GM23338 (cell line): Measurements from ENCODE around the gene CPNE5. TPM values are rescaled to one million over a fixed set of nuclear protein-coding genes. Genes with fewer than 3 reads are reported as not detected.

Source experiments
- ATAC-seq: fragments of 200-7000 bp; cut with Tn5 transposase; 3 replicates; pipeline ENCODE4 v1.9.1; 2020
- DNase-seq: peaks from one replicate; pipeline ENCODE4 v3.0.0-alpha.2; 2015; ENCODE audit warnings: low spot score
- H2AFZ ChIP-seq: fragments of 200-600 bp; sonication (generic); 2 replicates; pipeline ENCODE4 v1.8.0; 2016; ENCODE audit warnings: antibody characterized with exemption, mild to moderate bottlenecking, moderate library complexity
- H3F3A ChIP-seq: fragments of 200-600 bp; sonication (generic); replicated peaks from 2 replicates; pipeline ENCODE4 v1.8.0; 2017; ENCODE audit warnings: antibody characterized with exemption, mixed run types, low read depth
- H3K27ac ChIP-seq: fragments of 200-600 bp; sonication (generic); 2 replicates; pipeline ENCODE4 v1.6.1; 2016; ENCODE audit warnings: low read depth
- H3K27me3 ChIP-seq: fragments of 200-600 bp; sonication (generic); 2 replicates; pipeline ENCODE4 v1.8.0; 2016; ENCODE audit warnings: mild to moderate bottlenecking, mixed run types, moderate library complexity; ENCODE audit not compliant: insufficient read depth
- H3K36me3 ChIP-seq: fragments of 200-600 bp; sonication (generic); 2 replicates; pipeline ENCODE4 v1.8.0; 2016; ENCODE audit warnings: mild to moderate bottlenecking; ENCODE audit not compliant: insufficient read depth
- H3K4me1 ChIP-seq: fragments of 200-600 bp; sonication (generic); 2 replicates; pipeline ENCODE4 v1.8.0; 2016; ENCODE audit warnings: mild to moderate bottlenecking, moderate library complexity; ENCODE audit not compliant: insufficient read depth
- H3K4me2 ChIP-seq: fragments of 200-600 bp; sonication (generic); 2 replicates; pipeline ENCODE4 v1.7.1; 2017; ENCODE audit warnings: mixed run types
- H3K4me3 ChIP-seq: fragments of 200-600 bp; sonication (generic); 2 replicates; pipeline ENCODE4 v1.6.1; 2016; ENCODE audit warnings: mixed run types
- H3K79me2 ChIP-seq: fragments of 200-600 bp; sonication (generic); replicated peaks from 2 replicates; pipeline ENCODE4 v1.8.0; 2017; ENCODE audit warnings: mild to moderate bottlenecking; ENCODE audit not compliant: insufficient read depth
- H3K9me2 ChIP-seq: fragments of 200-600 bp; sonication (generic); 2 replicates; pipeline ENCODE4 v1.8.0; 2017; ENCODE audit not compliant: insufficient read depth
- H4K20me1 ChIP-seq: fragments of 200-600 bp; sonication (generic); replicated peaks from 2 replicates; pipeline ENCODE4 v1.8.0; 2017; ENCODE audit warnings: mild to moderate bottlenecking; ENCODE audit not compliant: insufficient read depth
- H3K27ac Mint-ChIP-seq: 2 replicates; pipeline ENCODE4 v1.8.0; 2020; ENCODE audit warnings: inconsistent platforms, mild to moderate bottlenecking, moderate library complexity, mixed read lengths
- H3K27me3 Mint-ChIP-seq: 3 replicates; pipeline ENCODE4 v1.8.0; 2022; ENCODE audit warnings: low read depth, mild to moderate bottlenecking, moderate library complexity, mixed read lengths, inconsistent platforms; ENCODE audit not compliant: insufficient read depth, poor library complexity
- H3K36me3 Mint-ChIP-seq: 3 replicates; pipeline ENCODE4 v1.8.0; 2021; ENCODE audit warnings: low read depth, mild to moderate bottlenecking, inconsistent platforms, moderate library complexity, mixed read lengths
- H3K4me1 Mint-ChIP-seq: 3 replicates; pipeline ENCODE4 v1.8.0; 2020; ENCODE audit warnings: mild to moderate bottlenecking, inconsistent platforms, mixed read lengths
- H3K4me3 Mint-ChIP-seq: 3 replicates; pipeline ENCODE4 v1.8.0; 2021; ENCODE audit warnings: moderate library complexity, mild to moderate bottlenecking, inconsistent platforms, mixed read lengths
- H3K9me3 Mint-ChIP-seq: 3 replicates; pipeline ENCODE4 v1.8.0; 2020; ENCODE audit warnings: moderate library complexity, mild to moderate bottlenecking, inconsistent platforms, mixed read lengths
- EZH2phosphoT487 ChIP-seq: fragments of 200-600 bp; sonication (generic); IDR thresholded peaks from one replicate; pipeline ENCODE4 v1.8.1; 2018; ENCODE audit warnings: antibody characterized with exemption; ENCODE audit not compliant: unreplicated experiment
- JUNB ChIP-seq: IDR thresholded peaks from one replicate; pipeline ENCODE4 v1.6.1; 2016; ENCODE audit warnings: antibody characterized with exemption; ENCODE audit not compliant: unreplicated experiment
- NANOG ChIP-seq: IDR thresholded peaks from 2 replicates; pipeline ENCODE4 v1.6.1; 2016; ENCODE audit warnings: antibody characterized with exemption, borderline replicate concordance
- STAT1 ChIP-seq: IDR thresholded peaks from one replicate; pipeline ENCODE4 v1.6.1; 2016; ENCODE audit warnings: antibody characterized with exemption; ENCODE audit not compliant: unreplicated experiment
- ZNF114 ChIP-seq: fragments of 250-450 bp; sonication (Bioruptor Pico); IDR thresholded peaks from 2 replicates; pipeline ENCODE4 v1.5.0; 2020; ENCODE audit warnings: mild to moderate bottlenecking, moderate library complexity
- ZNF331 ChIP-seq: fragments of 250-450 bp; sonication (Bioruptor Pico); IDR thresholded peaks from 2 replicates; pipeline ENCODE4 v1.5.0; 2020; ENCODE audit warnings: low read depth, mild to moderate bottlenecking, moderate library complexity
- polyA plus RNA-seq: library from polyadenylated mRNA; unstranded; fragments of >200 nt; fragmentation: Nextera tagmentation; extraction: Ambion mirVana; gene quantifications from 2 replicates; pipeline ENCODE4 v1.2.1, GENCODE V29; 2016
- total RNA-seq: library from RNA; depleted of rRNA; stranded (reverse); fragments of >200 nt; shearing (Covaris generic); gene quantifications from 2 replicates; pipeline ENCODE4 v1.2.3, GENCODE V29; 2014
- TF ChIP-seq, protein P1 (sequence below): IDR thresholded peaks from one replicate; pipeline ENCODE4 v1.6.1; 2018; ENCODE audit warnings: antibody characterized with exemption; ENCODE audit not compliant: unreplicated experiment
- TF ChIP-seq, protein P2 (sequence below), 2 experiments: fragments of 200-600 bp in 1 of 2; sonication (generic) in 1 of 2; conservative IDR thresholded peaks; 2 replicates each; pipeline versions ENCODE4 v1.5.1 to v1.6.1; 2016 to 2017; ENCODE audit warnings: antibody characterized with exemption in 2 of 2, low read depth in 2 of 2, mild to moderate bottlenecking in 2 of 2, moderate library complexity in 1 of 2

Gene CPNE5
- total and polyA plus RNA-seq, 2 experiments from 2014 or later: 0.14 to 0.42 TPM

DNA sequence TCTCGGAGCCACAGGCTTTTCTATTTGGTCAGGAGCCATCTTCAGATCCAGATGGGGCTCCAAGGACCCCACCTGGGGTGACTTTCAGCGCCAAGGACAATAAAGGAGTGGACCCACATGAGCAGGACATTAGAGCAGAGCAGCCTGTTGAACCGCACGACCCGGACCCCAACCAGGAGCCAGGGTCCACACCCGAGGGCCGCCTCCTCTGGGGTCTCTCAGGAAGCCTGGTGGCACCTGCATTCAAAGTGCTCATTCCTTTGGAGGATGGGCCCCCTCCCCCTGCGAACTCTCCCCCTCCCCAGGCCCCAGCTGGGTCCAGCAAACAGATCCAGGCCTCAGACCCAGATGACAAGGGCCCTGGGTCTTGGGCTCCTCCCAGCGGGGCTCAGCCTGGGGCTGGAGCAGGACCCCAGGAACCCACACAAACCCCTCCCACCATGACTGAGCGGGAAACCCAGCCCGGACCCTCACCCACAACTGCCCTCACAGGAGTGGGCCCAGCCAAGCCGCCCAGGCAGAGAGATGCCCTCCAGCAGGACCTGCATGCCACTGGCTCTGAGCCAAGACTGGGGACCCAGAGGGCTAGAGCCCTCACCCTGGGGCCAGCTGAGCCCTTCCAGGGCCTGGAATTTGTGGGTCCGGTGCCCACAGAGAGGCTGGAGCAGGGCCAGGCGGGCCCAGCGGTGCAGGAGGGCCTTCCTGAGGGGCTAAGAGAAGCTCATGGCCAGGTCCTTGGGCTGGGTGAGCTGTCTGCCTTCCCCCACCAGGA, 117.7 kb downstream of the CPNE5 start:
- no peaks in the 10 kb centered on the region for H3K9me3 Mint-ChIP-seq
- DNase-seq: no peak
- no peak overlapping the region for H3K4me3 Mint-ChIP-seq
- H2AFZ ChIP-seq: no peak overlapping the region
- no peaks in the 10 kb centered on the region for H3K27me3 ChIP-seq
- TF ChIP-seq, protein P1, sequence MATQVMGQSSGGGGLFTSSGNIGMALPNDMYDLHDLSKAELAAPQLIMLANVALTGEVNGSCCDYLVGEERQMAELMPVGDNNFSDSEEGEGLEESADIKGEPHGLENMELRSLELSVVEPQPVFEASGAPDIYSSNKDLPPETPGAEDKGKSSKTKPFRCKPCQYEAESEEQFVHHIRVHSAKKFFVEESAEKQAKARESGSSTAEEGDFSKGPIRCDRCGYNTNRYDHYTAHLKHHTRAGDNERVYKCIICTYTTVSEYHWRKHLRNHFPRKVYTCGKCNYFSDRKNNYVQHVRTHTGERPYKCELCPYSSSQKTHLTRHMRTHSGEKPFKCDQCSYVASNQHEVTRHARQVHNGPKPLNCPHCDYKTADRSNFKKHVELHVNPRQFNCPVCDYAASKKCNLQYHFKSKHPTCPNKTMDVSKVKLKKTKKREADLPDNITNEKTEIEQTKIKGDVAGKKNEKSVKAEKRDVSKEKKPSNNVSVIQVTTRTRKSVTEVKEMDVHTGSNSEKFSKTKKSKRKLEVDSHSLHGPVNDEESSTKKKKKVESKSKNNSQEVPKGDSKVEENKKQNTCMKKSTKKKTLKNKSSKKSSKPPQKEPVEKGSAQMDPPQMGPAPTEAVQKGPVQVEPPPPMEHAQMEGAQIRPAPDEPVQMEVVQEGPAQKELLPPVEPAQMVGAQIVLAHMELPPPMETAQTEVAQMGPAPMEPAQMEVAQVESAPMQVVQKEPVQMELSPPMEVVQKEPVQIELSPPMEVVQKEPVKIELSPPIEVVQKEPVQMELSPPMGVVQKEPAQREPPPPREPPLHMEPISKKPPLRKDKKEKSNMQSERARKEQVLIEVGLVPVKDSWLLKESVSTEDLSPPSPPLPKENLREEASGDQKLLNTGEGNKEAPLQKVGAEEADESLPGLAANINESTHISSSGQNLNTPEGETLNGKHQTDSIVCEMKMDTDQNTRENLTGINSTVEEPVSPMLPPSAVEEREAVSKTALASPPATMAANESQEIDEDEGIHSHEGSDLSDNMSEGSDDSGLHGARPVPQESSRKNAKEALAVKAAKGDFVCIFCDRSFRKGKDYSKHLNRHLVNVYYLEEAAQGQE: no peak
- TF ChIP-seq EZH2phosphoT487 (no peak), ZNF331 (no peak), JUNB (no peak), NANOG (no peak), STAT1 (no peak), ZNF114 (CRISPR knock-in tag) (no peak)
- TF ChIP-seq, protein P2, sequence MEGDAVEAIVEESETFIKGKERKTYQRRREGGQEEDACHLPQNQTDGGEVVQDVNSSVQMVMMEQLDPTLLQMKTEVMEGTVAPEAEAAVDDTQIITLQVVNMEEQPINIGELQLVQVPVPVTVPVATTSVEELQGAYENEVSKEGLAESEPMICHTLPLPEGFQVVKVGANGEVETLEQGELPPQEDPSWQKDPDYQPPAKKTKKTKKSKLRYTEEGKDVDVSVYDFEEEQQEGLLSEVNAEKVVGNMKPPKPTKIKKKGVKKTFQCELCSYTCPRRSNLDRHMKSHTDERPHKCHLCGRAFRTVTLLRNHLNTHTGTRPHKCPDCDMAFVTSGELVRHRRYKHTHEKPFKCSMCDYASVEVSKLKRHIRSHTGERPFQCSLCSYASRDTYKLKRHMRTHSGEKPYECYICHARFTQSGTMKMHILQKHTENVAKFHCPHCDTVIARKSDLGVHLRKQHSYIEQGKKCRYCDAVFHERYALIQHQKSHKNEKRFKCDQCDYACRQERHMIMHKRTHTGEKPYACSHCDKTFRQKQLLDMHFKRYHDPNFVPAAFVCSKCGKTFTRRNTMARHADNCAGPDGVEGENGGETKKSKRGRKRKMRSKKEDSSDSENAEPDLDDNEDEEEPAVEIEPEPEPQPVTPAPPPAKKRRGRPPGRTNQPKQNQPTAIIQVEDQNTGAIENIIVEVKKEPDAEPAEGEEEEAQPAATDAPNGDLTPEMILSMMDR (conservative IDR thresholded peaks at IDR 0.05; ENCODE audit: low read depth in 2 of 2): no peak
- no peaks in the 10 kb centered on the region for H3K27me3 Mint-ChIP-seq
- no peak overlapping the region for H3K4me3 ChIP-seq
- no peaks in the 10 kb centered on the region for H3K36me3 Mint-ChIP-seq
- peaks cover 2% of the 10 kb centered on the region; the same call in 1 of the 3 replicates for H3K4me1 Mint-ChIP-seq
- no peaks in the 10 kb centered on the region for H4K20me1 ChIP-seq
- H3K4me2 ChIP-seq: no peak overlapping the region
- H3K27ac ChIP-seq: no peak overlapping the region
- no peaks in the 10 kb centered on the region for H3F3A ChIP-seq
- no peaks in the 10 kb centered on the region for H3K36me3 ChIP-seq
- no peak overlapping the region for H3K27ac Mint-ChIP-seq
- no peaks in the 10 kb centered on the region for H3K4me1 ChIP-seq
- no peak for ATAC-seq
- H3K9me2 ChIP-seq: 0 out of 2 replicates have a peak, but pooled peaks cover 3% of the 10 kb centered on the region
- no peaks in the 10 kb centered on the region for H3K79me2 ChIP-seq
